Mesangial cell (primary cell): Measurements from ENCODE around the gene MAGED4B. TPM values are rescaled to one million over a fixed set of nuclear protein-coding genes. Genes with fewer than 3 reads are reported as not detected.

Experiments used
- total RNA-seq: library from RNA; depleted of rRNA; stranded (reverse); fragments of >200 nt; gene quantifications from 2 replicates; pipeline ENCODE4 v1.2.3, GENCODE V29; 2015

The MAGED4B gene
- total RNA-seq = 15.8 and 24.8 TPM in 2 replicates

GRCh38 chrX:52068666-52069640 is at the start of gene MAGED4B:
MAGED4B (minus strand) TSS chrX:52069183; CDS start chrX:52068172, 1,011 bp downstream.

Other genes starting within 250 kb of the MAGED4B start
- 180 and 247 TPM in 2 replicates for gene MAGED1, start 175.6 kb downstream of the MAGED4B start, total RNA-seq
- 46.3 and 82.9 TPM in 2 replicates for gene MAGED4, start 115.7 kb upstream of the MAGED4B start, total RNA-seq